ENCODE results near the gene ACTN1.

DNA sequence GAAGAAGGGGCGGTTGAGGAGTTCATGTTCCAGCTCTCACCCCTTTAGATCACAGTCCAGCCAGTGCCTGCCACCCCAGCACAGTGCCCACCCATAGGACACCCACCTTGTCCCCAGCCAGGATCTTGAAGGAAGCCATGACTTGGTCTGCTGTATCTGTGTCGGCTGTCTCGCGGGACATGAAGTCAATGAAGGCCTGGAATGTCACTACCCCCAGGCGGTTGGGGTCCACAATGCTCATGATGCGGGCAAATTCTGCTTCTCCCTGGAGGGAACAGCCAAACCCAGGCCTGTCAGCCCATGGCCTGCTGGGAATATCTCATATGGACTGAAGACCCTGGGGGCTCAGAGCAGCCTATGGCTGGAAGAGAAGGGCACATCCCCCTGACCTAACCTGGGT, 102.1 kb downstream of the ACTN1 start:
- TF ChIP-seq, protein P1, sequence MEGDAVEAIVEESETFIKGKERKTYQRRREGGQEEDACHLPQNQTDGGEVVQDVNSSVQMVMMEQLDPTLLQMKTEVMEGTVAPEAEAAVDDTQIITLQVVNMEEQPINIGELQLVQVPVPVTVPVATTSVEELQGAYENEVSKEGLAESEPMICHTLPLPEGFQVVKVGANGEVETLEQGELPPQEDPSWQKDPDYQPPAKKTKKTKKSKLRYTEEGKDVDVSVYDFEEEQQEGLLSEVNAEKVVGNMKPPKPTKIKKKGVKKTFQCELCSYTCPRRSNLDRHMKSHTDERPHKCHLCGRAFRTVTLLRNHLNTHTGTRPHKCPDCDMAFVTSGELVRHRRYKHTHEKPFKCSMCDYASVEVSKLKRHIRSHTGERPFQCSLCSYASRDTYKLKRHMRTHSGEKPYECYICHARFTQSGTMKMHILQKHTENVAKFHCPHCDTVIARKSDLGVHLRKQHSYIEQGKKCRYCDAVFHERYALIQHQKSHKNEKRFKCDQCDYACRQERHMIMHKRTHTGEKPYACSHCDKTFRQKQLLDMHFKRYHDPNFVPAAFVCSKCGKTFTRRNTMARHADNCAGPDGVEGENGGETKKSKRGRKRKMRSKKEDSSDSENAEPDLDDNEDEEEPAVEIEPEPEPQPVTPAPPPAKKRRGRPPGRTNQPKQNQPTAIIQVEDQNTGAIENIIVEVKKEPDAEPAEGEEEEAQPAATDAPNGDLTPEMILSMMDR (IDR thresholded peaks at IDR 0.05): no peak
- TF ChIP-seq POLR2A (IDR thresholded peaks at IDR 0.05): no peak

All from esophagus squamous epithelium (tissue), 4 donors.